ENCODE measurements around the gene PLAU.
"Not testable (repeated sequence)": the region's sequence is repeated elsewhere in the genome, so short reads cannot be mapped to it uniquely, and the experiment has no call there.

- TF ChIP-seq POLR2A, CTCF (IDR thresholded peaks at IDR 0.05): not testable (repeated sequence)
Measured at GRCh38 chr10:73890830-73891229, 20.1 kb upstream of the PLAU start.

All from testis (tissue), 2 donors.